ENCODE measurements around the gene SLC24A5. TPM values are rescaled to one million over a fixed set of nuclear protein-coding genes. Genes with fewer than 3 reads are reported as not detected.

Gene SLC24A5
- total and polyA plus RNA-seq, 2 of the 4 experiments (the other 2 are of a cell fraction): not detected

GRCh38 chr15:48153526-48153925 is 32.7 kb downstream of the SLC24A5 start:
- CTCF ChIA-PET: no interaction called here
- Histone ChIP-seq H4K20me1 (ENCODE audit: insufficient read depth, low read length) (no peaks in the 10 kb centered on the region), H2AK5ac (ENCODE audit: low read depth, low read length) (no peak overlapping the region), H4K91ac (ENCODE audit: insufficient read depth, low read depth, low read length) (no peak overlapping the region), H3K9me1 (ENCODE audit: insufficient read depth, low read length) (no peaks in the 10 kb centered on the region), H3K36me3 (ENCODE audit: control insufficient read depth, insufficient read depth, low read length) (no peaks in the 10 kb centered on the region; the same call in 1 of the 2 replicates), H2AK9ac (replicated peaks; ENCODE audit: low read depth, low read length, poor library complexity) (no peak overlapping the region), H3K14ac (replicated peaks; ENCODE audit: low read depth, low read length) (no peak overlapping the region), H3K23ac (ENCODE audit: low read depth, low read length) (no peak overlapping the region), H2BK15ac (ENCODE audit: low read depth, low read length) (peak overlapping the region; percentile 22; the same call in 1 of the 3 replicates), H2BK20ac (ENCODE audit: low read depth, low read length) (peak overlapping the region; percentile 32; the same call in 1 of the 2 replicates), H3K9ac (ENCODE audit: low read depth, low read length) (no peak overlapping the region), H3K4ac (ENCODE audit: low read depth, low read length) (no peak overlapping the region), H4K5ac (ENCODE audit: low read depth, low read length) (no peak overlapping the region), H3K18ac (ENCODE audit: low read depth, low read length) (no peak overlapping the region), H4K8ac (ENCODE audit: low read depth in 2 of 2, low read length in 2 of 2) (no peak overlapping the region), H2BK5ac (ENCODE audit: low read depth, low read length, poor library complexity, severe bottlenecking) (no peak overlapping the region), H3K4me3 (ENCODE audit: insufficient read depth, low read depth, low read length) (no peak overlapping the region), H3K4me2 (ENCODE audit: low read depth, low read length) (no peak overlapping the region), H3K27me3 (ENCODE audit: control insufficient read depth, insufficient read depth, low read length) (no peaks in the 10 kb centered on the region), H3K4me1 (ENCODE audit: control insufficient read depth, insufficient read depth, low read length) (no peaks in the 10 kb centered on the region; the same call in 1 of the 2 replicates), H2BK120ac (ENCODE audit: low read depth, low read length) (no peak overlapping the region), H2AFZ (replicated peaks; ENCODE audit: low read length, poor library complexity) (no peak overlapping the region), H3K56ac (ENCODE audit: extremely low read depth, insufficient read depth, low read length) (no peak overlapping the region), H3K79me1 (ENCODE audit: low read depth in 1 of 2, low read length in 2 of 2) (peaks cover 0 to 3% of the 10 kb centered on the region in 2 experiments; a peak in 1 of 4 replicates), H3K9me3 (ENCODE audit: control insufficient read depth, insufficient read depth, low read length) (no peaks in the 10 kb centered on the region), H3K27ac (ENCODE audit: insufficient read depth, low read length) (no peak overlapping the region)
- POLR2A ChIA-PET (ENCODE audit: unreplicated experiment): no interaction called here
- intact Hi-C loops (cut with micrococcal nuclease): no loop called here
- no TSS peak for BruUV-seq (replicated peaks)
- WGBS, 2 experiments (ENCODE audit: extremely low coverage in 2 of 2, insufficient read length in 1 of 2): no CpG with 5 or more reads among the region's 2 CpGs
- TF ChIP-seq RCOR1 (IDR thresholded peaks at IDR 0.05; ENCODE audit: insufficient replicate concordance, low read length): no peak
- no peak for TF ChIP-seq ELK1 (IDR thresholded peaks at IDR 0.05; ENCODE audit: borderline replicate concordance, low read depth, low read length)
- TF ChIP-seq MAFK (IDR thresholded peaks at IDR 0.05; ENCODE audit: low read depth, low read length): no peak
- TF ChIP-seq CTCF (conservative IDR thresholded peaks at IDR 0.05; ENCODE audit: low read depth, low read length): no peak
- TF ChIP-seq RAD21 (IDR thresholded peaks at IDR 0.05; ENCODE audit: low read length): no peak
- no peak for TF ChIP-seq MAZ (IDR thresholded peaks at IDR 0.05; ENCODE audit: borderline replicate concordance, low read depth, low read length)
- no peak for TF ChIP-seq MXI1 (IDR thresholded peaks at IDR 0.05; ENCODE audit: borderline replicate concordance, low read depth, low read length)
- DNase-seq (no peak), ATAC-seq (ENCODE audit: low read depth) (no peak)
- dilution Hi-C loops (cut with HindIII; ENCODE audit: low sequenced_read_pairs, unreplicated experiment): no loop called here
- in situ Hi-C loops (cut with MboI; ENCODE audit: low sequenced_read_pairs): no loop called here
